HUES64 (cell line): Measurements from ENCODE around the gene STAT5A.
"Not testable (repeated sequence)": the region's sequence is repeated elsewhere in the genome, so short reads cannot be mapped to it uniquely, and the experiment has no call there.

Source experiments
- H3K27ac ChIP-seq: 2 replicates; pipeline ENCODE4 v1.7.0; 2013; ENCODE audit warnings: low read depth, low read length, inconsistent platforms
- H3K27me3 ChIP-seq: 2 replicates; pipeline ENCODE4 v1.6.1; 2013; ENCODE audit warnings: mild to moderate bottlenecking, low read length; ENCODE audit not compliant: insufficient read depth
- H3K36me3 ChIP-seq: 2 replicates; pipeline ENCODE4 v1.6.1; 2013; ENCODE audit warnings: mild to moderate bottlenecking, low read length; ENCODE audit not compliant: insufficient read depth
- H3K4me1 ChIP-seq: 2 replicates; pipeline ENCODE4 v1.6.1; 2013; ENCODE audit warnings: mild to moderate bottlenecking, low read length, moderate library complexity; ENCODE audit not compliant: insufficient read depth
- H3K4me3 ChIP-seq: 2 replicates; pipeline ENCODE4 v1.5.1; 2013; ENCODE audit warnings: mild to moderate bottlenecking, low read length, moderate library complexity
- H3K9ac ChIP-seq: 2 replicates; pipeline ENCODE4 v1.6.1; 2013; ENCODE audit warnings: mild to moderate bottlenecking, low read depth, low read length
- H3K9me3 ChIP-seq: 2 replicates; pipeline ENCODE4 v1.6.1; 2013; ENCODE audit warnings: low read depth, low read length; ENCODE audit not compliant: insufficient read depth
- WGBS: fragments of 150-250, 120-280 bp; methylation state at CpG from one replicate; pipeline ENCODE4 v1.1.7; 2013; ENCODE audit warnings: missing lambda C conversion rate; 5-methylcytosine and 5-hydroxymethylcytosine counted together

The STAT5A gene

GRCh38 chr17:42249681-42250446 is 38.4 kb upstream of the STAT5A start:
- H3K9ac ChIP-seq, result no peak overlapping the region
- no peaks in the 10 kb centered on the region for H3K27me3 ChIP-seq
- WGBS, result 95% methylated on average over 13 of the region's 14 CpGs
- no peak overlapping the region for H3K27ac ChIP-seq
- no peak overlapping the region for H3K4me3 ChIP-seq
- H3K4me1 ChIP-seq, result peaks cover 4% of the 10 kb centered on the region; the same call in 1 of the 2 replicates
- no peaks in the 10 kb centered on the region for H3K9me3 ChIP-seq
- H3K36me3 ChIP-seq, result no peaks in the 10 kb centered on the region

DNA sequence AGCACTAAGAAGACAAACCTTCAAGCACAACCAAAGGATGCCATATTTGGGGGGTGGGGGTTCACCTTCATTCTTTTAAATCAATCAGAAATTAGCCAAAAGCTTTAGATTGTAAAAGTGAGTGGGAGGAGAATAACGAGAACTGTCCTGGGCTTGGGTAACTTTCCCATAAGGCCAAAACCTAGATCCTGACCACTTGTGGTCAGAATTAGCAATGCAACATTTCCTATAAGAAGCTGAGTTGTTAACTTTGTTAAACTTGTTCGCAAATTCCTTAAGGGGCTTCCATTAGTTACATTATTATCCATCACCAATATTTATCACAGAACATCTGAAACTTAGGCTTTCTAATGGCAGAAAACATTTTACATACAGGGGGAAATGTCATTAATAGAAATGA is 37.2 kb upstream of the STAT5A start:
- peaks cover 4% of the 10 kb centered on the region; the same call in 1 of the 2 replicates for H3K4me1 ChIP-seq
- no peaks in the 10 kb centered on the region for H3K9me3 ChIP-seq
- no peaks in the 10 kb centered on the region for H3K27me3 ChIP-seq
- H3K9ac ChIP-seq, result no peak overlapping the region
- 85% methylated on average over 2 of the region's 2 CpGs for WGBS
- no peak overlapping the region for H3K27ac ChIP-seq
- no peak overlapping the region for H3K4me3 ChIP-seq
- no peaks in the 10 kb centered on the region for H3K36me3 ChIP-seq

DNA sequence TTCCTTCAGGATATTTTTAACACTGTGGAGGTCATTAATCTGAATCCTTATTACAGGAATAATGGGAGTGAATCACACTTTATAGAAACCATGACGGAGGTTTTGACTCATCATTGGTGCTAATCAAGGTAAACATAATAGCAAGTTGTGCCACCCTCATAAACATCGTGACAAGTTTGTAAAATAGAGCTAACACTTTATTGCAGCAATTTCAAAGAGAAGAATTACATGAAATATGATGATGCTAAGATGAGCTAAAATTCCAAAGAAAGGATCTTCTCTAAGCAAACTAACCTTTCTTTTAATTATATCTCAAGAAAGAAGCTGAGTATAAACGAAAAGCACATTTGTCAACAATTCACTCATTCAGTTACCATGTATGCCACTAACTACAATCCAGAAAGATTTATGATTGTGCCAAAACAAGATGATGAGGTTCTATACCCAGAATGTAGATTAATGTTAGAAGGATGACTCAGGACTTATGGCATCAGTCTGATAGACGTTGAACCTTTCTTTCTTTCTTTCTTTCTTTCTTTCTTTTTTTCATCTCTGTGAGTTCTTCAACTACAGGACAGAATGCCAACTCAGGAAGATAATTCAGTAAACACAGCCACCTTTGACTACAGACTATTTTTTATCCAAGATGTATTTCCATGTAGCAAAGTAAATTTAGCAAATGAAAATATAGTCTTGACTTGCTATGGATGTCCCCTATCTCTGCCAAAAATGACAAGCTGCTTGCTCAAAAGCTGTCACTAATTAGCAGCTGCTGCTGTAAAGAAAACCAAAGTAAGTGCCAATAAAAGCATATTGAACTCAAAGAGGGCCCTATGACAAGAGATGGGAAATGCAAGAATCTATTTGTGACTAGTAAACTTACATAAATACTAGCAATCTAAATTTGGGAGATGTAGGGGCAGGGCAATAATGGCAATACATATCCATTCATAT is 35.4 kb upstream of the STAT5A start:
- Histone ChIP-seq H3K36me3 (no peaks in the 10 kb centered on the region), H3K4me3 (no peak overlapping the region), H3K27ac (no peak overlapping the region), H3K4me1 (no peaks in the 10 kb centered on the region; the same call in 1 of the 2 replicates), H3K27me3 (no peaks in the 10 kb centered on the region), H3K9me3 (no peaks in the 10 kb centered on the region), H3K9ac (no peak overlapping the region)
- WGBS, result 90% methylated on average over 4 of the region's 4 CpGs

- Histone ChIP-seq H3K4me3 (no peak overlapping the region), H3K27me3 (no peaks in the 10 kb centered on the region), H3K9me3 (no peaks in the 10 kb centered on the region), H3K36me3 (no peaks in the 10 kb centered on the region), H3K27ac (no peak overlapping the region), H3K9ac (no peak overlapping the region), H3K4me1 (no peaks in the 10 kb centered on the region; the same call in 1 of the 2 replicates)
- WGBS, result 97% methylated on average over 5 of the region's 5 CpGs
Measured at GRCh38 chr17:42253578-42253977, 34.7 kb upstream of the STAT5A start.

GRCh38 chr17:42255445-42255844 is 32.9 kb upstream of the STAT5A start:
- Histone ChIP-seq H3K9me3 (no peaks in the 10 kb centered on the region), H3K27ac (no peak overlapping the region), H3K27me3 (no peaks in the 10 kb centered on the region), H3K9ac (no peak overlapping the region), H3K4me3 (no peak overlapping the region), H3K4me1 (no peaks in the 10 kb centered on the region; the same call in 1 of the 2 replicates), H3K36me3 (no peaks in the 10 kb centered on the region)
- 95% methylated on average over 8 of the region's 8 CpGs for WGBS

DNA sequence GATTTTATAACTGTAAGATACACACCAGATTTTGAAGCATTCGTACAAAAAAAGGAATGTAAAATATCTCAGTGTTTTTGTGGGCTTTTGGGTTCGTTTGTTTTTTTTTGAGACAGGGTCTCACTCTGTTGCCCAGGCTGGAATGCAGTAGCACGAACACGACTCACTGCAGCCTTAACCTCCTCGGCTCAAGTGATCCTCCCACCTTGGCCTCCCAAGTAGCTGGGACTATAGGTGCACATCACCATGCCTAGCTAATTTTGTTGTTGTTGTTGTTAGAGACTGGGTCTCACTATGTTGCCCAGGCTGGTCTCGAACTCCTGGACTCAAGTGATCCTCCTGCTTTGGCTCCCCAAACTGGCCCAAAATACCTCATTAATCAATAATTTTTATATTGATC is 28.0 kb upstream of the STAT5A start:
- H3K9me3 ChIP-seq, result no peaks in the 10 kb centered on the region
- H3K4me1 ChIP-seq, result no peaks in the 10 kb centered on the region
- no peaks in the 10 kb centered on the region for H3K27me3 ChIP-seq
- WGBS, result 94% methylated on average over 6 of the region's 6 CpGs
- H3K27ac ChIP-seq, result no peak overlapping the region
- no peak overlapping the region for H3K4me3 ChIP-seq
- H3K36me3 ChIP-seq, result no peaks in the 10 kb centered on the region
- H3K9ac ChIP-seq, result no peak overlapping the region

DNA sequence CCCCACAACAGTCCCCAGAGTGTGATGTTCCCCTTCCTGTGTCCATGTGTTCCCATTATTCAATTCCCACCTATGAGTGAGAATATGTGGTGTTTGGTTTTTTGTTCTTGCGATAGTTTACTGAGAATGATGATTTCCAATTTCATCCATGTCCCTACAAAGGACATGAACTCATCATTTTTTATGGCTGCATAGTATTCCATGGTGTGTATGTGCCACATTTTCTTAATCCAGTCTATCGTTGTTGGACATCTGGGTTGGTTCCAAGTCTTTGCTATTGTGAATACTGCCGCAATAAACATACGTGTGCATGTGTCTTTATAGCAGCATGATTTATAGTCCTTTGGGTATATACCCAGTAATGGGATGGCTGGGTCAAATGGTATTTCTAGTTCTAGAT is 23.9 kb upstream of the STAT5A start:
- H3K9ac ChIP-seq, H3K9me3 ChIP-seq, H3K27ac ChIP-seq, H3K4me1 ChIP-seq, H3K27me3 ChIP-seq, H3K36me3 ChIP-seq, H3K4me3 ChIP-seq: not testable (repeated sequence)
- WGBS, result no CpG with 5 or more reads among the region's 4 CpGs

GRCh38 chr17:42266462-42266861 is 21.8 kb upstream of the STAT5A start:
- Histone ChIP-seq H3K36me3 (no peaks in the 10 kb centered on the region), H3K4me3 (no peak overlapping the region), H3K4me1 (peaks cover 6% of the 10 kb centered on the region; the same call in 1 of the 2 replicates), H3K9ac (no peak overlapping the region), H3K27ac (no peak overlapping the region; the same call in 1 of the 2 replicates), H3K27me3 (no peaks in the 10 kb centered on the region), H3K9me3 (no peaks in the 10 kb centered on the region)
- 86% methylated on average over 1 of the region's 2 CpGs for WGBS

GRCh38 chr17:42266918-42267766 is 21.2 kb upstream of the STAT5A start:
- Histone ChIP-seq H3K4me1 (peaks cover 13% of the 10 kb centered on the region), H3K9me3 (no peaks in the 10 kb centered on the region), H3K9ac (no peak overlapping the region), H3K27ac (no peak overlapping the region; the same call in 1 of the 2 replicates), H3K27me3 (no peaks in the 10 kb centered on the region), H3K4me3 (no peak overlapping the region), H3K36me3 (no peaks in the 10 kb centered on the region)
- WGBS, result 94% methylated on average over 8 of the region's 9 CpGs

DNA sequence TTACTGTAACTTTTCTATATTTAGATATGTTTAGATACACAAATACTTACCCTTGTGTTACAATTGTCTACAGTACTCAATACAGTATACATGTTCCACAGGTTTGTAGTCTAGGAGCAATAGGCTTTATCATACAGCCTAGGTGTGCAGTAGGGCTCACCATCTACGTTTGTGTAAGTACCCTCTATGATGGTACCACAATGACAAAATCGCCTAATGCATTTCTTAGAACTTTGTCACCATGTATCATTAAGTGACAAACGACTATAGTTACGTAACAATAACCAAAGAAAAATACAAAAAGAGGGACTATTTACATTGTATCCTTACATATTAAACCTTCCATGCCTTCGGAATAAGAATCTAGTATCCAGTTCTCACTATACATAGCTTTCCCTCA is 20.1 kb upstream of the STAT5A start:
- Histone ChIP-seq H3K27ac (no peak overlapping the region), H3K27me3 (no peaks in the 10 kb centered on the region), H3K4me1 (peaks cover 24% of the 10 kb centered on the region), H3K9me3 (no peaks in the 10 kb centered on the region), H3K36me3 (no peaks in the 10 kb centered on the region), H3K4me3 (no peak overlapping the region), H3K9ac (no peak overlapping the region)
- WGBS, result 94% methylated on average over 5 of the region's 5 CpGs
